ENCODE results near the gene TSPAN14. TPM values are rescaled to one million over a fixed set of nuclear protein-coding genes. Genes with fewer than 3 reads are reported as not detected.

Gene TSPAN14
- total RNA-seq, 4 donors from 2014 or later: 17.9 to 50.5 (median 38.4) TPM

GRCh38 chr10:80496555-80497172, 42.6 kb downstream of the TSPAN14 start:
- peak overlapping the region; percentile 74 to 80 (median 78) for H3K27ac ChIP-seq (replicated peaks in 1 of 4)
- H3K4me1 ChIP-seq: peaks cover 76 to 94% (median 89%) of the 10 kb centered on the region in 4 donors
- no peak for TF ChIP-seq CTCF (IDR thresholded peaks at IDR 0.05)
- TF ChIP-seq EP300 (IDR thresholded peaks at IDR 0.05): no peak
- no peak for TF ChIP-seq POLR2A (IDR thresholded peaks at IDR 0.05; ENCODE audit: low read depth)
- H3K36me3 ChIP-seq: peaks cover 0 to 14% (median 3%) of the 10 kb centered on the region in 4 donors
- WGBS: 96% methylated on average over 4 of the region's 4 CpGs
- H3K4me3 ChIP-seq: no peak overlapping the region
- H3K9me3 ChIP-seq: no peaks in the 10 kb centered on the region
- no peaks in the 10 kb centered on the region for H3K27me3 ChIP-seq
- no peak for DNase-seq (ENCODE audit: extremely low spot score)
- intact Hi-C loops (cut with DNase I): no loop called here

- peak overlapping the region; percentile 74 to 80 (median 78) for H3K27ac ChIP-seq (replicated peaks in 1 of 4)
- peaks cover 0 to 7% (median 2%) of the 10 kb centered on the region in 4 donors for H3K36me3 ChIP-seq
- peaks cover 80 to 99% (median 93%) of the 10 kb centered on the region in 4 donors for H3K4me1 ChIP-seq
- 51% methylated on average over 5 of the region's 7 CpGs for WGBS
- H3K4me3 ChIP-seq: no peak overlapping the region
- TF ChIP-seq EP300 (IDR thresholded peaks at IDR 0.05) (no peak), POLR2AphosphoS5 (IDR thresholded peaks at IDR 0.05) (peak; percentile 44 to 52), CTCF (IDR thresholded peaks at IDR 0.05) (no peak)
- DNase-seq (ENCODE audit: extremely low spot score): no peak
- intact Hi-C loops (cut with DNase I): loop anchor here (2.0 kb wide), 1 partner anchor 43 kb away; the partner anchor contains the start of gene TSPAN14
- no peaks in the 10 kb centered on the region for H3K9me3 ChIP-seq
- no peaks in the 10 kb centered on the region for H3K27me3 ChIP-seq
Observed at GRCh38 chr10:80497187-80498077, 43.3 kb downstream of the TSPAN14 start.

GRCh38 chr10:80498078-80498832, 44.1 kb downstream of the TSPAN14 start:
- DNase-seq (ENCODE audit: extremely low spot score): no peak
- Histone ChIP-seq H3K4me3 (no peak overlapping the region), H3K4me1 (peaks cover 85 to 100% (median 94%) of the 10 kb centered on the region in 4 donors), H3K27ac (replicated peaks in 1 of 4) (peak overlapping the region; percentile 74 to 80 (median 78)), H3K9me3 (no peaks in the 10 kb centered on the region), H3K27me3 (no peaks in the 10 kb centered on the region), H3K36me3 (peaks cover 0 to 7% (median 0%) of the 10 kb centered on the region in 4 donors)
- TF ChIP-seq EP300 (IDR thresholded peaks at IDR 0.05) (no peak), POLR2AphosphoS5 (IDR thresholded peaks at IDR 0.05) (no peak), CTCF (IDR thresholded peaks at IDR 0.05) (no peak), POLR2A (IDR thresholded peaks at IDR 0.05; ENCODE audit: low read depth) (no peak)
- intact Hi-C loops (cut with DNase I): loop anchor here (2.0 kb wide), 1 partner anchor 43 kb away; the partner anchor contains the start of gene TSPAN14
- WGBS: 68% methylated on average over 8 of the region's 8 CpGs

GRCh38 chr10:80498833-80499741, 45.0 kb downstream of the TSPAN14 start:
- DNase-seq (ENCODE audit: extremely low spot score): peak; percentile 97
- TF ChIP-seq POLR2A (IDR thresholded peaks at IDR 0.05; ENCODE audit: low read depth): no peak
- peak; percentile 81 to 82 for TF ChIP-seq POLR2AphosphoS5 (IDR thresholded peaks at IDR 0.05)
- Histone ChIP-seq H3K27me3 (no peaks in the 10 kb centered on the region), H3K36me3 (peaks cover 0 to 5% (median 0%) of the 10 kb centered on the region in 4 donors), H3K27ac (replicated peaks in 1 of 4) (peak overlapping the region; percentile 74 to 80 (median 78)), H3K9me3 (no peaks in the 10 kb centered on the region), H3K4me1 (peaks cover 85 to 100% (median 94%) of the 10 kb centered on the region in 4 donors), H3K4me3 (no peak overlapping the region)
- WGBS: 41% methylated on average over 14 of the region's 14 CpGs
- intact Hi-C loops (cut with DNase I): loop anchor here (2.0 kb wide), 1 partner anchor 44 kb away; the partner anchor contains the start of gene TSPAN14

Measured in esophagus muscularis mucosa (tissue), 4 donors.